Stimulated activated naive CD8-positive, alpha-beta T cell treated with anti-CD3 and anti-CD28 coated beads, Interleukin-15, amount 100 ng/mL, for 72 hours (primary cell): Measurements from ENCODE around the gene PHRF1.

Experiments
- ATAC-seq: fragments of 150-1000 bp; cut with Tn5 transposase; 2 replicates; pipeline ENCODE4 v1.10.0; 2021; ENCODE audit warnings: mild to moderate bottlenecking, moderate library complexity
- DNase-seq, 2 donors: peaks; one replicate each; pipeline ENCODE4 v3.0.0; 2021 to 2022
- H3K27ac Mint-ChIP-seq, 2 donors: one replicate each; pipeline ENCODE4 v1.8.0; 2022; ENCODE audit warnings: mild to moderate bottlenecking in 2 of 2, mixed read lengths in 2 of 2, moderate library complexity in 2 of 2
- H3K27me3 Mint-ChIP-seq: one replicate; pipeline ENCODE4 v1.8.0; 2022; ENCODE audit warnings: mixed read lengths
- H3K4me1 Mint-ChIP-seq: one replicate; pipeline ENCODE4 v1.8.0; 2022; ENCODE audit warnings: mild to moderate bottlenecking, mixed read lengths
- H3K4me3 Mint-ChIP-seq, 2 donors: one replicate each; pipeline ENCODE4 v1.8.0; 2022; ENCODE audit warnings: mild to moderate bottlenecking in 2 of 2, mixed read lengths in 2 of 2, moderate library complexity in 1 of 2
- H3K9me3 Mint-ChIP-seq, 2 donors: one replicate each; pipeline ENCODE4 v1.8.0; 2022; ENCODE audit warnings: mixed read lengths in 2 of 2

Gene PHRF1

DNA sequence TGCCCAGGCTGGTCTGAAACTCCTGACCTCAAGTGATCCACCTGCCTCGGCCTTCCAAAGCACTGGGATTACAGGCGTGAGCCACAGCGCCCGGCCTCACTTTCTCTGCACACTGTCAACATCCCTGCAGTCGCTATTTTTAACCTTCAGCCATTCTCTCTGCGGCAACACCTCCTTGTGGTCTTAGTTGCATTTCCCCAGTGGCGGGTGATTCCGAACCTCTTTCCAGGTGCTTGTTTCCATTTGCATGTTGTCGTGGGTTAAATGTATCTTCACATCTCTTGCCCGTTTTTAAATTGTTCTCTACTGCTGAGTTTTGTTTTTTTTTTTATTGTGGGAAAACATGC is 52.9 kb downstream of the PHRF1 start:
- Mint-ChIP-seq H3K4me1 (peaks cover 33% of the 10 kb centered on the region), H3K9me3 (no peaks in the 10 kb centered on the region), H3K4me3 (peak overlapping the region; percentile 71 to 72), H3K27ac (peak overlapping the region; percentile 71 to 74), H3K27me3 (peaks cover 41% of the 10 kb centered on the region)
- ATAC-seq (peak; percentile 33), DNase-seq (no peak)

DNA sequence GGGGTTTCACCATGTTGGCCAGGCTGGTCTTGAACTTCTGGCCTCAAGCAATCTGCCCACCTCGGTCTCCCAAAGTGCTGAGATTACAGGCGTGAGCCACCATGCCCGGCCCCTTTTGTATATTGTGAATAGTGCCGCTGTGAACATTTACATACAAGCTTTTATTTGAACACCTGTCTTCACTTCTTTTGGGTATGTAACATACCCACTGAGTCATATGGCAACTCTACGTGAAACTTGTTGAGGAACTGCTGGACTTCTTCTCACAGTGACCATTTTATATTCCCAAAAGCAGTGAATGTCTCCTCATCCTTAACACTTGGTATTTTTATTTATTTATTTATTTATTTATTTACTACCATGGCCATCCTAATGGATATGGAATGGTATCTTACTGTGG is 54.6 kb downstream of the PHRF1 start:
- Mint-ChIP-seq H3K27ac (no peak overlapping the region), H3K4me1 (peaks cover 39% of the 10 kb centered on the region), H3K4me3 (no peak overlapping the region), H3K9me3 (no peaks in the 10 kb centered on the region), H3K27me3 (peaks cover 33% of the 10 kb centered on the region)
- no peak for ATAC-seq
- no peak for DNase-seq

DNA sequence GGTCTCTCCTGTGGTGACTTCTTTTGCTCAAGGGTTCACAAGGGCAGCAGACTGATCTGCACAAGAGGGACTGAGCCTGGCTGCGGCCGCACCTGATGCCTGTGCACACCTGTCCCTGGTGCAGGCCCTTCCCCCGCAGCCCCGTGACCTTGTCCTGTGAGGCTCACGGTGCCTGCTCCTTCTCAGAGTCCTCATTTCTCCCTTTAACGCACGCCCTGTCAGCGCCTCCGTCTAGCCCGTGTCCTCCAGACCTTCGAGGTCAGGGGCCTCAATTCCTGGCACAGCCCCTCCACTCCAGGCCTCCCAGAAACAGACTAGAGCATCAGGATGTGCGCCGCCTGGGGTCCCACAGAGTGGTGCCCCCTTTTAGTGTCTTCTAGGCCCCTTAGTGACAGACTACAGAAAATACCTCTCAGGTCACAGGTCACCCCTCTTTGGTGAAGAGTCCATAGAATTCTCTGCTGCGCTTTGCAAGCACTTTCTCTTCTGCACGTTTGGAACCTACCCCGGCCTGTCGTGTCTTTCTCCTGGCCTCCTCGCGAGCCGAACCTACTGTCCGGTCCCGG is 59.8 kb downstream of the PHRF1 start:
- ATAC-seq, result no peak
- peak overlapping the region in 1 of 2 donors; percentile 31 for H3K4me3 Mint-ChIP-seq

GRCh38 chr11:636511-637332 is 60.5 kb downstream of the PHRF1 start, which contains the start of gene DRD4:
Gene DRD4 (plus strand): TSS chr11:637269. CDS start chr11:637305, 36 bp downstream.
- Mint-ChIP-seq H3K27me3 (peaks cover 52% of the 10 kb centered on the region), H3K4me3 (peak within 1 kb of the TSS; percentile 47 to 81), H3K27ac (peak within 1 kb of the TSS in 1 of 2 donors; percentile 62), H3K9me3 (no peaks in the 10 kb centered on the region), H3K4me1 (peaks cover 38% of the 10 kb centered on the region)
- ATAC-seq (no peak), DNase-seq (no peak)

More for the DNA sequence above, 59.8 kb downstream of the PHRF1 start:
- Mint-ChIP-seq H3K4me1 (peaks cover 38% of the 10 kb centered on the region), H3K27me3 (peaks cover 52% of the 10 kb centered on the region), H3K27ac (no peak overlapping the region), H3K9me3 (no peaks in the 10 kb centered on the region)
- DNase-seq, result no peak

DNA sequence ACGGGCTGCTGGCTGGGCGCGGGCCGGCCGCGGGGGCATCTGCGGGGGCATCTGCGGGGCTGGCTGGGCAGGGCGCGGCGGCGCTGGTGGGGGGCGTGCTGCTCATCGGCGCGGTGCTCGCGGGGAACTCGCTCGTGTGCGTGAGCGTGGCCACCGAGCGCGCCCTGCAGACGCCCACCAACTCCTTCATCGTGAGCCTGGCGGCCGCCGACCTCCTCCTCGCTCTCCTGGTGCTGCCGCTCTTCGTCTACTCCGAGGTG is 61.0 kb downstream of the PHRF1 start:
- H3K27ac Mint-ChIP-seq, result peak overlapping the region in 1 of 2 donors; percentile 62

GRCh38 chr11:637593-638521 is 61.6 kb downstream of the PHRF1 start:
- no peak for DNase-seq
- H3K4me3 Mint-ChIP-seq, result peak overlapping the region; percentile 47 to 81

More for the DNA sequence above, 61.0 kb downstream of the PHRF1 start:
- peaks cover 38% of the 10 kb centered on the region for H3K4me1 Mint-ChIP-seq
- peaks cover 52% of the 10 kb centered on the region for H3K27me3 Mint-ChIP-seq
- no peak for ATAC-seq
- H3K4me3 Mint-ChIP-seq, result peak overlapping the region; percentile 47 to 81
- no peak for DNase-seq
- no peaks in the 10 kb centered on the region for H3K9me3 Mint-ChIP-seq

DNA sequence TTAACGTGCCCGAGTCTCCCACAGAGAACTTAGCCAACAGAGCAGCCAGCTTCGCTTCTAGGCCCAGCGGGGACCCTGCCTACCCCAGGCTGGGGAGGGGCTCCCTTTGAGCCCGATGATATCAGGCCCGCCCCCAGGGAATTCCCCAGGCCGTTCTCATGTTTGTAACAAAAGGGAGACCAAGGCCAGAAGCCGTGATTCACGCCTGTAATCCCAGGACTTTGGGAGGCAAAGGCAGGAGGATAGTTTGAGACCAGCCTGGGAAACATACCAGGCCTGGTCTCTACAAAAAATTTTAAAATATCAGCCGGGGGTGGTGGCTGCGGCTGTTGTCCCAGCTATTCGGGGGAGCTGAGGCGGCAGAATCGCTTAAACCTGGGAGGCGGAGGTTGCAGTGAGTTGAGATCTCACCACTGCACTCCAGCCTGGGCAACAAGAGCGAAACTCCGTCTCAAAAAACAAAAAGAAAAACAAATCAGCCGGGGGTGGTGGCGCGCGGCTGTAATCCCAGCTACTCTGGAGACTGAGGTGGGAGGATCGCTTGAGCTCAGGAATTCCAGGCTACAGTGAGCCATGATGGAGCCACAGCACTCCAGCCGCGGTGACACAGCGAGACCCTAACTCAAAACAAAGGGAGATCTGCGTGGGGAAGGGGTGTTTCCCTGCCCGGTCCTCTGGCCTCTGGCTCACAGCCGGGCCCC is 62.5 kb downstream of the PHRF1 start:
- H3K9me3 Mint-ChIP-seq, result no peaks in the 10 kb centered on the region
- H3K27me3 Mint-ChIP-seq, result peaks cover 52% of the 10 kb centered on the region
- ATAC-seq (no peak), DNase-seq (no peak)
- no peak overlapping the region for H3K27ac Mint-ChIP-seq
- peaks cover 45% of the 10 kb centered on the region for H3K4me1 Mint-ChIP-seq
- H3K4me3 Mint-ChIP-seq, result peak overlapping the region in 1 of 2 donors; percentile 57

More at GRCh38 chr11:637593-638521, 61.6 kb downstream of the PHRF1 start:
- Mint-ChIP-seq H3K9me3 (no peaks in the 10 kb centered on the region), H3K27ac (peak overlapping the region in 1 of 2 donors; percentile 62), H3K27me3 (peaks cover 52% of the 10 kb centered on the region), H3K4me1 (peaks cover 44% of the 10 kb centered on the region)
- ATAC-seq, result no peak

- Mint-ChIP-seq H3K27me3 (peaks cover 52% of the 10 kb centered on the region), H3K4me1 (peaks cover 45% of the 10 kb centered on the region), H3K27ac (no peak overlapping the region), H3K4me3 (peak overlapping the region in 1 of 2 donors; percentile 57), H3K9me3 (no peaks in the 10 kb centered on the region)
- DNase-seq, result no peak
- peak; percentile 11 for ATAC-seq
These were observed 63.2 kb downstream of the PHRF1 start for GRCh38 chr11:639332-639955.

DNA sequence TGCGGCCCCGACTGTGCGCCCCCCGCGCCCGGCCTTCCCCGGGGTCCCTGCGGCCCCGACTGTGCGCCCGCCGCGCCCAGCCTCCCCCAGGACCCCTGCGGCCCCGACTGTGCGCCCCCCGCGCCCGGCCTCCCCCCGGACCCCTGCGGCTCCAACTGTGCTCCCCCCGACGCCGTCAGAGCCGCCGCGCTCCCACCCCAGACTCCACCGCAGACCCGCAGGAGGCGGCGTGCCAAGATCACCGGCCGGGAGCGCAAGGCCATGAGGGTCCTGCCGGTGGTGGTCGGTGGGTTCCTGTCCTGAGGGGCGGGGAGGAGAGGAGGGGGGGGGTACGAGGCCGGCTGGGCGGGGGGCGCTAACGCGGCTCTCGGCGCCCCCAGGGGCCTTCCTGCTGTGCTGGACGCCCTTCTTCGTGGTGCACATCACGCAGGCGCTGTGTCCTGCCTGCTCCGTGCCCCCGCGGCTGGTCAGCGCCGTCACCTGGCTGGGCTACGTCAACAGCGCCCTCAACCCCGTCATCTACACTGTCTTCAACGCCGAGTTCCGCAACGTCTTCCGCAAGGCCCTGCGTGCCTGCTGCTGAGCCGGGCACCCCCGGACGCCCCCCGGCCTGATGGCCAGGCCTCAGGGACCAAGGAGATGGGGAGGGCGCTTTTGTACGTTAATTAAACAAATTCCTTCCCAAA is 63.9 kb downstream of the PHRF1 start:
- Mint-ChIP-seq H3K4me3 (peak overlapping the region in 1 of 2 donors; percentile 72), H3K4me1 (peaks cover 45% of the 10 kb centered on the region), H3K27ac (peak overlapping the region in 1 of 2 donors; percentile 54), H3K9me3 (no peaks in the 10 kb centered on the region), H3K27me3 (peaks cover 52% of the 10 kb centered on the region)
- ATAC-seq, result peak; percentile 39
- no peak for DNase-seq

DNA sequence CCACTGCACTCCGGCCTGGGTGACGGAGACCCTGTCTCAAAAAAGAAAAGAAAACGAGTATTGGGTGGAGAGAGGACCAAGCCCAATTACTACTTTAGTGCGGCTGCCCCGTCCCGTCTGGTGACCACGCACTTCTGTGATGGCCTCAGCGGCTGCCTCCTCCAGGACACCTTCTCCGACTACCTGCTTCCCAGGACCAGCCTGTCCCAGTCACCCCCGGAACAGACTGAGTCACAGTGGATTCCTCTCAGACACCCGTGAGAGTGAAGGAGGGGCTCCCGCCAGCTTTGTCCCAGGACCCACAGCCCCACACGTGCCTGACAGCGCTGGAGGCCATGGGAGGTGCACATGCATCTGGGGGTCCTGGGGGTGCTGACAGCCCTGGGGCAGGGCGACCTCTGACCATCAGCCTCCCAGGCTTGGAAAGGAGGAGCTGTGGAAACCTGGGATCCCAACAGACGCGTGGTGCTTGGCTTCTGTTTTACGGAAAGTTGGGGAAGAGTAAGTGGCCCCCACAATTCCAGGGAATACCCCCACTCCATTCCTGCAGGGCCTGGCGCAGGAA is 65.6 kb downstream of the PHRF1 start:
- no peaks in the 10 kb centered on the region for H3K9me3 Mint-ChIP-seq
- DNase-seq (no peak), ATAC-seq (no peak)
- peaks cover 40% of the 10 kb centered on the region for H3K4me1 Mint-ChIP-seq
- H3K27me3 Mint-ChIP-seq, result peaks cover 35% of the 10 kb centered on the region
- no peak overlapping the region for H3K27ac Mint-ChIP-seq
- no peak overlapping the region for H3K4me3 Mint-ChIP-seq

DNA sequence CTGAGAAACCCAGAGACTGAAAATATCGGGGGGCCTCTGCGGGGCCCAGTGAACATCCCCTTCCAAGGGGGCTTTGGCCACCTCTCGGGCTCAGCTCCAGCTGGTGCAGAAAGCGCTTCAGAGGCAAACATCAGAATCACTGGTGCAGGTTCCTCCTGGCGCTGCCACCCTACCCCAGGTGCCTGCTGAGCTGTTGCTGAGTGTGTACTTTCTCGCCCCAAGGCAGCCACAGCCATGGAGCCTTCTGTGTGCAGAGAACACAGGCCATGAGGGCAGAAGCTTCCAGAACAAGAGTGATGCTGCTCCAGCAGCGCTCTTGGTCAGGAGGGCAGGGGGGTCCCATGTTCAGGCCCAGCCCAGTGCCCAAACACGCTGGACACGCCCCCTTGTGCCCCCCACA is 67.1 kb downstream of the PHRF1 start:
- no peak for ATAC-seq

DNA sequence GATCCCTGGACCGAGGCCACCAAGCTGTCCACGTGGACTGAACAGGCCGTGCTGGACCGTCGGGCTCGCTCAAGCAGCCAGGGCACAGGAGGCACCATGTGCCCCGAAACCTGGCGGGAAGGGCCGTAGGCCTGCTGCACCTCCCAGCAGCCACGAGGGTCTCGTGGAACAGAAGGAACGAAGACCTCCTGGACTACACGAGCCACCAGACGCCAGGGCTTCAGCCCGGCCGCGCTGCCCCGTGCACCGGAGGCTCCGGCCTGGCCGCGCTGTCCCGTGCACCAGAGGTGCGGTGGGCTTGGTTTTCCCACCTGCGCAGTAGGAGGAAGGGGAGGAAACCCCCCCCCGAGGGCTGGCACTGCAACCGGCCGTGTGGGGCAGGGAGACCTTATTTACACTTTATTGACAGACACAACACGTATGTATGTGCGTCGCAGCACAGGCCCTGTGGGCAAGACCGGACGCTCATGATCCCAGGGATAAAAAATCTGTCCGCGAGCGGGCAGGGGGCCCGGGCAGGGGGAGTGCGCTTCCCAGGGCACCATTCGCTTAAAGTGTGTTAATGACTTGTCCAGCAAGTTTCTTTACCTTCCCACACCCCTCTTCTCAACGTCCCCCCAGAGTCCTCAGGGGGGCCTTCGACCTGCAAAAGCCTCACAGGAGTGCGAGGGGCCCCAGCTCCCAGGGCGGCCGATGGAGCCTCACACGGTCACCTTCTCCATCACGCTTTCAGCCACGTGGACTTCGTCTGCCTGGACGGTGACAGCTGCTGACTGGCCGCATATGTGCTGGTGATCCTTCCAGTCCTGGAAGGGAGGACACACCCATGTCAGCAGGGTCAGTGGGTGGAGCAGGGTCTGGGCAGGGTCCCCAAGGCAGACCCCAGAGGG is 67.8 kb downstream of the PHRF1 start:
- Mint-ChIP-seq H3K27ac (peak overlapping the region in 1 of 2 donors; percentile 54), H3K27me3 (peaks cover 13% of the 10 kb centered on the region), H3K4me1 (peaks cover 22% of the 10 kb centered on the region), H3K9me3 (no peaks in the 10 kb centered on the region), H3K4me3 (no peak overlapping the region)
- no peak for DNase-seq
- no peak for ATAC-seq

More for the DNA sequence above, 67.1 kb downstream of the PHRF1 start:
- Mint-ChIP-seq H3K4me3 (no peak overlapping the region), H3K27me3 (peaks cover 20% of the 10 kb centered on the region), H3K9me3 (no peaks in the 10 kb centered on the region), H3K4me1 (peaks cover 30% of the 10 kb centered on the region), H3K27ac (no peak overlapping the region)
- no peak for DNase-seq

GRCh38 chr11:645536-645935 is 69.3 kb downstream of the PHRF1 start:
- Mint-ChIP-seq H3K27me3 (peaks cover 4% of the 10 kb centered on the region), H3K4me1 (peaks cover 16% of the 10 kb centered on the region), H3K27ac (no peak overlapping the region), H3K9me3 (no peaks in the 10 kb centered on the region), H3K4me3 (no peak overlapping the region)
- DNase-seq (no peak), ATAC-seq (no peak)
